ENCODE data around the gene CRYBB1. TPM values are rescaled to one million over a fixed set of nuclear protein-coding genes. Genes with fewer than 3 reads are reported as not detected.

The CRYBB1 gene
- total and polyA plus RNA-seq, 2 donors (not counting 1 experiment from before 2014, with no cell fraction given): 0.18 TPM; not detected in 1

DNA sequence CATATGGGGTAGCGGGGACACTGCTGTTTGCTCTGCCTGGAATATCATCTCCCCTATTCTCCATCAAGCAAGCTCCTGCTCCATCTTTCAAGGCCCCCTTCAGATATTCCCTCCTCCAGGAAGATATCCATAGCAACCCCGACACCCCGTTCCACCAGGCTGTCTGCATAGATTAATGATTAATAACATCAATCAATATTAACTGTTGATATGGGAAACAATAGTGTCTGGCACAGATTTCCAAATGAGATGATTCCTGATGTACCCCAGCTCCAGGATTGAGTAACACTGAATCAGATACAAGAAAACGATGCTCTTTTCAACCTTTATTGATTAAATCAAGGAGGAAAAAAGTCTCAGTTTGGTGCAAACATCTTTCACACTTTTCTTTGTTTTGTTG lies 20.3 kb downstream of the CRYBB1 start:
- Mint-ChIP-seq H3K4me3 (no peak overlapping the region), H3K9me3 (ENCODE audit: insufficient read depth) (no peaks in the 10 kb centered on the region), H3K27me3 (peaks cover 12% of the 10 kb centered on the region), H3K4me1 (peaks cover 7% of the 10 kb centered on the region), H3K27ac (no peak overlapping the region)
- Histone ChIP-seq H3K9ac (ENCODE audit: low read length) (no peak overlapping the region), H3K36me3 (replicated peaks in 1 of 2; ENCODE audit: control extremely low read depth in 1 of 2, control insufficient read depth in 1 of 2, extremely low read depth in 1 of 2, insufficient read depth in 2 of 2, low read length in 1 of 2) (no peaks in the 10 kb centered on the region), H3K4me2 (replicated peaks; ENCODE audit: low read depth, low read length, poor library complexity, severe bottlenecking) (no peak overlapping the region), H3K9me3 (ENCODE audit: control extremely low read depth in 1 of 3, control insufficient read depth in 2 of 3, insufficient read depth in 1 of 3, low read length in 2 of 3) (no peaks in the 10 kb centered on the region), H3K27ac (ENCODE audit: low read length in 2 of 2) (no peak overlapping the region), H2AFZ (ENCODE audit: insufficient read depth, low read depth, low read length, poor library complexity, severe bottlenecking) (no peak overlapping the region), H3K4me3 (ENCODE audit: control extremely low read depth in 1 of 5, extremely low read depth in 1 of 5, insufficient read depth in 1 of 5, low read depth in 2 of 5, low read length in 4 of 5) (no peak overlapping the region), H3K4me1 (ENCODE audit: control insufficient read depth in 2 of 2, insufficient read depth in 2 of 2, low read length in 2 of 2) (peaks cover 5% of the 10 kb centered on the region in 2 donors), H3K79me2 (ENCODE audit: control insufficient read depth, insufficient read depth, low read length) (no peaks in the 10 kb centered on the region), H4K20me1 (ENCODE audit: control insufficient read depth, insufficient read depth, low read length, poor library complexity, severe bottlenecking) (no peaks in the 10 kb centered on the region), H3K27me3 (replicated peaks in 1 of 4; ENCODE audit: control extremely low read depth in 1 of 4, control insufficient read depth in 3 of 4, insufficient read depth in 4 of 4, low read length in 3 of 4) (peaks cover 0 to 3% (median 0%) of the 10 kb centered on the region in 4 experiments)
- ATAC-seq (ENCODE audit: low read depth) (no peak), DNase-seq (no peak)
- 100% methylated on average over 1 of the region's 4 CpGs for WGBS (ENCODE audit: insufficient coverage)
- POLR2A ChIA-PET: no interaction called here
- CTCF ChIA-PET: no interaction called here
- intact Hi-C loops (cut with micrococcal nuclease): no loop called here
- no peak for TF ChIP-seq EZH2 (IDR thresholded peaks at IDR 0.05; ENCODE audit: borderline replicate concordance, insufficient read depth, low read depth, low read length, poor library complexity, severe bottlenecking)
- TF ChIP-seq, protein P1, sequence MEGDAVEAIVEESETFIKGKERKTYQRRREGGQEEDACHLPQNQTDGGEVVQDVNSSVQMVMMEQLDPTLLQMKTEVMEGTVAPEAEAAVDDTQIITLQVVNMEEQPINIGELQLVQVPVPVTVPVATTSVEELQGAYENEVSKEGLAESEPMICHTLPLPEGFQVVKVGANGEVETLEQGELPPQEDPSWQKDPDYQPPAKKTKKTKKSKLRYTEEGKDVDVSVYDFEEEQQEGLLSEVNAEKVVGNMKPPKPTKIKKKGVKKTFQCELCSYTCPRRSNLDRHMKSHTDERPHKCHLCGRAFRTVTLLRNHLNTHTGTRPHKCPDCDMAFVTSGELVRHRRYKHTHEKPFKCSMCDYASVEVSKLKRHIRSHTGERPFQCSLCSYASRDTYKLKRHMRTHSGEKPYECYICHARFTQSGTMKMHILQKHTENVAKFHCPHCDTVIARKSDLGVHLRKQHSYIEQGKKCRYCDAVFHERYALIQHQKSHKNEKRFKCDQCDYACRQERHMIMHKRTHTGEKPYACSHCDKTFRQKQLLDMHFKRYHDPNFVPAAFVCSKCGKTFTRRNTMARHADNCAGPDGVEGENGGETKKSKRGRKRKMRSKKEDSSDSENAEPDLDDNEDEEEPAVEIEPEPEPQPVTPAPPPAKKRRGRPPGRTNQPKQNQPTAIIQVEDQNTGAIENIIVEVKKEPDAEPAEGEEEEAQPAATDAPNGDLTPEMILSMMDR (IDR thresholded peaks at IDR 0.05): no peak

DNA sequence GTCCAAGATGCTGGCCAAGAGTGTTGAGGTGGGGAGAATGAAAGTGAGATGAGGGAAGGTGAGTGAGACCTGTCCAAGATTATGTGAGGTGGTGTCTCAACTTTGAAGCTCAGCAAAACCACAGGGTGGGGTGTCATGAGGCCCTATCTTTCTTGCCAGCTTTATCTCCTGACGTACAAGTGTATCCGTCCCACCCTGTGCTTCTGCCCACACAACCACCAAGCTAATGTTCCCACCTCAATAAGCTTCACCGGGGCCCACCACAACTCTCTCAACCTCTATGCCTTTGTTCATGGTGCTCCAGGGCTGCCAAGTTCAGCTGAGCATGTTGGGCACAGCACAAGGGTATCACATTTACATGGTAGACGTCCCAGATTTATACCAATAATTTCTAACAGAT lies 20.8 kb downstream of the CRYBB1 start:
- peaks cover 0 to 3% (median 0%) of the 10 kb centered on the region in 4 experiments for H3K27me3 ChIP-seq (replicated peaks in 1 of 4; ENCODE audit: control extremely low read depth in 1 of 4, control insufficient read depth in 3 of 4, insufficient read depth in 4 of 4, low read length in 3 of 4)
- H3K4me1 ChIP-seq (ENCODE audit: control insufficient read depth in 2 of 2, insufficient read depth in 2 of 2, low read length in 2 of 2): peaks cover 10% of the 10 kb centered on the region in 2 donors
- no peak for TF ChIP-seq EZH2 (IDR thresholded peaks at IDR 0.05; ENCODE audit: borderline replicate concordance, insufficient read depth, low read depth, low read length, poor library complexity, severe bottlenecking)
- TF ChIP-seq, protein P1 (IDR thresholded peaks at IDR 0.05): no peak
- no peak overlapping the region for H3K4me2 ChIP-seq (replicated peaks; ENCODE audit: low read depth, low read length, poor library complexity, severe bottlenecking)
- peaks cover 12% of the 10 kb centered on the region for H3K27me3 Mint-ChIP-seq
- H3K9me3 ChIP-seq (ENCODE audit: control extremely low read depth in 1 of 3, control insufficient read depth in 2 of 3, insufficient read depth in 1 of 3, low read length in 2 of 3): no peaks in the 10 kb centered on the region
- no peaks in the 10 kb centered on the region for H3K79me2 ChIP-seq (ENCODE audit: control insufficient read depth, insufficient read depth, low read length)
- 93% methylated on average over 3 of the region's 4 CpGs for WGBS (ENCODE audit: insufficient coverage)
- H3K9me3 Mint-ChIP-seq (ENCODE audit: insufficient read depth): no peaks in the 10 kb centered on the region
- no peak overlapping the region for H3K4me3 ChIP-seq (ENCODE audit: control extremely low read depth in 1 of 5, extremely low read depth in 1 of 5, insufficient read depth in 1 of 5, low read depth in 2 of 5, low read length in 4 of 5)
- no peak for ATAC-seq (ENCODE audit: low read depth)
- ChIA-PET POLR2A (no interaction called here), CTCF (no interaction called here)
- no peak overlapping the region for H3K27ac ChIP-seq (ENCODE audit: low read length in 2 of 2)
- H3K4me3 Mint-ChIP-seq: no peak overlapping the region
- H3K9ac ChIP-seq (ENCODE audit: low read length): no peak overlapping the region
- intact Hi-C loops (cut with micrococcal nuclease): no loop called here
- no peak overlapping the region for H3K27ac Mint-ChIP-seq
- no peak overlapping the region for H2AFZ ChIP-seq (ENCODE audit: insufficient read depth, low read depth, low read length, poor library complexity, severe bottlenecking)
- DNase-seq: no peak
- H3K4me1 Mint-ChIP-seq: peaks cover 11% of the 10 kb centered on the region
- H3K36me3 ChIP-seq (replicated peaks in 1 of 2; ENCODE audit: control extremely low read depth in 1 of 2, control insufficient read depth in 1 of 2, extremely low read depth in 1 of 2, insufficient read depth in 2 of 2, low read length in 1 of 2): no peaks in the 10 kb centered on the region
- no peaks in the 10 kb centered on the region for H4K20me1 ChIP-seq (ENCODE audit: control insufficient read depth, insufficient read depth, low read length, poor library complexity, severe bottlenecking)
